ENCODE results near the gene TARBP1.
"Not testable (repeated sequence)": the region's sequence is repeated elsewhere in the genome, so short reads cannot be mapped to it uniquely, and the experiment has no call there.

The TARBP1 gene

DNA sequence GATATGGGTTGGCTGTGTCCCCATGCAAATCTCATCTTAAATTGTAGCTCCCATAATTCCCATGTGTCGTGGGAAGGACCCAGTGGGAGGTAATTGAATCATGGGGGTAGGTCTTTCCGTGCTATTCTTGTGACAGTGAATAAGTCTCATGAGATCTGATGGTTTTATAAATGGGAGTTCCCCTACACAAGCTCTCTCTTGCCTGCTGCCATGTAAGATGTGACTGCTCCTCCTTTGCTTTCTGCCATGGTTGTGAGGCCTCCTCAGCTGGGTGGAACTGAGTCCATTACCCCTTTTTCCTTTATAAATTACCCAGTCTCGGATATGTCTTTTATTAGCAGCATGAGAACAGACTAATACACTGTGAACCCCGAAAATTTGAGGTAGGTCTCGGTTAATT, 25.3 kb upstream of the TARBP1 start:
- not testable (repeated sequence) for DNase-seq

DNA sequence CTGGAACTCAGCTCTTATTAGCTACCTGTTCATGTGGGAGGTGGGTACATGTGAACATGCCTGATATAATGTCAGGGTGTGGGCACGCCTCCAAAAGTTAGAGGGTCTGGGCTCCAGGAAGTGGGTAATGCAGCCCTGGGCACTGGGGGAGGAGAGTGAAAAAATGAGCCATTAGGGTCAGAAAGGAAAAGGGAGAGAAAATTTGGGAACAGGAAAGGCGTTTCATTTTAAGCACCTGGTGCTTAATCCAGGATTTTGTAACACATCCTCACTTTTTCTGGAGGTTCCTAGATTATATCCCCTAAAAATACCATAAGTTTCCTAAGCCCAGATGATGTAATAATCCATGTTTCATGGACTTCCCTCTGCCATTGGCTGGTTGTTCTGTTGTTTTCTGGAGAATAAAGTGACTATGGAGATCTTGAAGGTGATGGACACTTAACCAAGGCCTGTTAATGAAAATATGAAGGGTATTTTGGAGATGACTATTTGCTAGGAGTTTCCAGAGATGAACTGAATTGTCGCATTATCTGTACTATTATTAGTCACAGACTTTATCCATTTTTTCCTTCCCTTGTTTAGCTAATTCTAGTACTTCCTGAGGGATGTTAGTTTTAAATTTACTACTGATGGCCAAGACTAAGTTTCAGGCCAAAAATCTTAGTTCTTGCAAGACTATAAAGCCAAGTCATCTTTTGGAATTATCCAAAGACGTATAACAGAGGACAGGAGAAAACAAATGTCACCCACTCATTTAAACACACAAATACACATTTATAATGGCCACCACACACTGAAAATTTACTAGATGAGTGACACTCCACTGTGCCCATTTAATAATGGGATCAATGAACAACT, 24.4 kb upstream of the TARBP1 start:
- DNase-seq, result no peak

- DNase-seq, result no peak
Measured at GRCh38 chr1:234502785-234503184, 23.8 kb upstream of the TARBP1 start.

GRCh38 chr1:234500269-234500668, 21.3 kb upstream of the TARBP1 start:
- no peak for DNase-seq

GRCh38 chr1:234499943-234500245, 20.9 kb upstream of the TARBP1 start:
- DNase-seq, result no peak

- DNase-seq, result peak; percentile 51
Measured at GRCh38 chr1:234499119-234499942, 20.4 kb upstream of the TARBP1 start.

DNA sequence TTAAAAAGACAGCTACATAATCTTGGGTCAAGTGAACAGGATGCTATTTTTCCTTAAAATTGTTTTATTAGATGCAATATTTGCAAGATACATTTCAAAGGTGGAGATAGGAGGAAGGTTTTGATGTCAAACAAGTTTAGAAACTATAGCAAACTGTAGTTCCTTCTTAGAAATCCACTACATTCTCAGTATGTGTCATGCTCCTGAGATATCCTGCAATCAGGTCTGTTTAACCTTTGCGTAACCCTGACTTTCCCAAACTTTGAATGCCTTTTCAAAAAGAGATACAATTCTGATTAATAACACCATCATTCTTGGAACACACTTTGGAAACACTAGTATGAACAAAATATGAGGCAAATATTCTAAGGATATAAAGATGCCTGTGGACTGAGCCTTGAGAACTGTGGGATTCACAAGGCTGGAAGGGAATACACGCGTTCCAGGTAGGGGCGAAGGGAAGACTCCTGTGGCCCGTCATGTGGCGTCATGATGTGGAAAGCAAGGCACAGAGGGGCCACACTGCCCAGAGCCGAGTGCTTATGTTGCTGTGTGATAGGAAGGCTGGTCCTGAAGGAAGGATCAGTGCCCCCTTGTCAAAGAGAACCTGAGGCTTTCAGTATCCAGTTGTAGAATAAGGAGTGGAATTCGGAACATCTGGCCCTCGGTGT, 19.6 kb upstream of the TARBP1 start:
- no peak for DNase-seq

GRCh38 chr1:234497589-234497988, 18.6 kb upstream of the TARBP1 start:
- DNase-seq, result no peak

- DNase-seq, result no peak
Measured at GRCh38 chr1:234495231-234495990, 16.4 kb upstream of the TARBP1 start.

DNA sequence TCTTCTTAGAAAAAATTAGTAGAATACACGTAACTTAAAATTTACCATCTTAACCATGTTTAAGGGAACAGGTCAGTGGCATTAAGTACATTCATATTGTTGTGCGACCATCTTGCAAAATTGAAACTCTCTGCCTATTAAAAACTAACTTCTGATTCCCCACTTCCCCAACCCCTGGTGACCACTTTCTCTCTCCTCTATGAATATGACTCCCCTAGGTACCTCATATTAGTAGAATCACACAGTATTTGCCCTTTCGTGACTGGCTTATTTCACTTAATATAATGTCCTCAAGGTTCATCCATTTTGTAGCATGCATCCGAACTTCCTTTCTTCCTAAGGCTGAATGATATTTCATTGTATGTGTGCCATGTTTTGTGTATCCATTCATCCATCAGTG, 15.1 kb upstream of the TARBP1 start:
- DNase-seq, result no peak

- no peak for DNase-seq
Measured at GRCh38 chr1:234490793-234491479, 12.0 kb upstream of the TARBP1 start.

DNA sequence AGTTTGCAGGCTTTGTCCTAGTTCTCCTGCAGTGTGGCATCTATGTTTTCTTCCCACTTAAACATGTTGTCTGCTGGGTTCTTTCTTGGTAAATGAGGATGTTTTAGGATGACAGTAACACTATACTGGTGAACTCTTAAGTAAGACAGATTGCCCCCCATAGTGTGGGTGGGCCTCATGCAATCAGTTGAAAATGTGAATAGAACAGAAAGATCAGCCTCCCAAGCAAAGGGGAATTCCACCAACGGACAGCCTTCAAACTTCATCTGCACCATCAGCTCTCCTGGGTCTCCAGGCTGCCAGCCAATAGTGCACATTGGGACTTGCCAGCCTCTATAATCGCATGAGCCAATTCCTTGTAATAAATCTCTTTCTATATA, 10.7 kb upstream of the TARBP1 start:
- DNase-seq, result no peak

DNA sequence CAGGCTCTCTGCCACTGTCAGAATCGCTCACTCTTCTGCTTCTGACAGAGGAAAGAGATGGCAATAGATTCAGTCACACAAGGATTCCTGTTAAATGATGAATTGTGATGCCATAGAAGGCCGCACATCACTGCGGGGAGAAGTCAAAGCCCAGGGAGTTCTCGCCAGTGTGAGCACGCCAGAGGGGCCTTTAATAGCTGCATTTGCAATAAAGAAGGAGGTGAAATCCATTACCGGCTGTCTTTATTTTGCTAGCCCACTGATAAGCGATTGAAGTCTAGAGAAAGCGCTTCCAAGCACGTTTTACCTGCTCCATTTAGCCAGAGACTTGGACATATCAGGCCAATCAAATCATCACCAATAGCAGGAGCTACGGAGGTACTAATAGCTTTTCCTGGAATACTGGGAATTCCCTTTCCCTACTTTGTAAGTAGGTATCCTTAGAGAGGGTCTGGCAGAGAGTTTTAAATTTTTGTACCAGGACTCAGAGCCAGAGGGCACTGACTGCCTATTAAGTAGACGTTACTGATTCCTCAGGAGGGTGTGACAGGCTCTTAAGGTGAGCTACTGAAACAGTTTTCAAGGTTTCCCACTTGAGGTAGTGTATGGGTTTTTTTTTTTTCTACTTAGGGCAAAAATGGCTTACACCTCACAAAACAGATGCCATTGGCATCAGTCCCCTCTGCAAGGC, 10.2 kb upstream of the TARBP1 start:
- no peak for DNase-seq

DNA sequence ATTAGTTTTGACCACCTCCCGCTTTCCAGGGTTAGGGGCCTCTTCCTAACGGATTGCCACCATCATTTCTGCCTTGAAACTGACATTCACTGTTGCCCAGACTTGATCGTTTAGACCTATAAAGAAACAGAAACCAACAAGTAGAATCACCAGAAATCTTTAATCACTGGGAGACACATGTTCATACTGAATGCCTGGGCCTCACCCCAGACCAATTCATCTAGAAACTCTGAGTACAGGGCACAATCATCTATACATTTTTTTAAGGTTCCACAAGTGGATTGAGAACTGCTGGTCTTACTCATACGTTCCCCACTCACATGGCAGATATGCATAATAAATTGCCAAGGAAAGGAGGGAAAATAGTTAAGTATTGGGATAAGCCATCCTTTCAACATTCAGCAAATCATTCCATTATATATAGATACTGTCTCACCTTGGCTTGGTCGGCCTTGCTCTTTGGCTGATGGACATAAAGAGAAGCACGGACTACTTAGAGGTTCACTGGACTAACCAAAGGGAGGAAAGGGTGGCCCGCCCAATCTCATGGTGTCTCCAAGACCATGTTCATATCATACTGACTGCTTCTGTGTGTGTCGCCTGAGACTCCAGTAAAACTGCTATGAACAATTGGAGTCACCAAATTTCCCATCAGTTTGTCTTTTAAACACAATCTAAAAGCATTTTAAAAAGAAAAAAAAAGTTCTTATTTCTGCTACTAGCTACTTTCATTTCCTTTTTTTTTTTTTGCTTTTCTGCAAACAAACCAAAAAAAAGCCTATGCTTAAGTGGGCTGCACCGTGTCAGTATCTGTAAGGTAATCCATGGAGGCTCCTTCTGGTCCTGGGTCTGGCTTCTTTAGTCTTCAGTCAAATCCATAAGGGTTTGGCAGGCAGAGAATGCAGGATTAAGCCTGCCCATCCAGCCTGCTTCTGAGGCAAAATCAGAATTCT, 9.4 kb upstream of the TARBP1 start:
- no peak for DNase-seq

- peak; percentile 5 for DNase-seq
Measured at GRCh38 chr1:234486858-234487840, 8.2 kb upstream of the TARBP1 start.

GRCh38 chr1:234484991-234485739, 6.2 kb upstream of the TARBP1 start:
- no peak for DNase-seq

DNA sequence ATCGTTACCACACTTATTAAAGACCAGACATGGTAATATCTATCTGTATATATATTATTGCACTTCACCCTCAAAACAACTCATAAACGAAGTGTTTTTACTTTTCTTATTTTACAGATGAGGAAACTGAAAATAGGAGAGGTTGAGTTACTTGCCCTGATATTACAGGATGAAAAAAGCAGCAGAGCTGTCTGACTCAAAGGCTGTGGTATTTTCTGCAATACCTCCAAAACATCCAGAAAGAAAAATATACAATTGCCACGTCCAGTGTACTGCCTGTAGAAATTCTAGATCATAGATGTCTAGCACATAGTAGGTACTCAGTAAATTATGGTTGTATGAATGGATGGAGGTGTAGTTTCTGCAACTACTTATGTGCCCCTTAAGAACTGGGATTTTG, 5.2 kb upstream of the TARBP1 start:
- no peak for DNase-seq

- DNase-seq, result no peak
Measured at GRCh38 chr1:234481771-234482170, 2.8 kb upstream of the TARBP1 start.

GRCh38 chr1:234479866-234480265, 887 bp upstream of the TARBP1 start:
- no peak for DNase-seq

Measured in DMS79 (cell line).